Adrenal gland (tissue), 12 donors: ENCODE results near the gene CELA3B. TPM values are rescaled to one million over a fixed set of nuclear protein-coding genes. Genes with fewer than 3 reads are reported as not detected.

ENCODE experiments used
- DNase-seq, 7 donors: peaks; one replicate each; pipeline ENCODE4 v3.0.0-alpha.2; 2019 to 2020
- H3K27ac ChIP-seq, 5 donors: fragments of 200-600 bp; sonication (generic) in 4 of 5; 1 replicate in 3 of 5; 2 replicates in 2 of 5; pipeline versions ENCODE4 v1.5.1 to v1.8.0; 2016 to 2020; ENCODE audit warnings: mild to moderate bottlenecking in 1 of 5
- H3K27me3 ChIP-seq: fragments of 200-600 bp; 2 replicates; pipeline ENCODE4 v1.8.0; 2021
- H3K36me3 ChIP-seq, 2 donors: fragments of 200-600 bp; replicated peaks in 1 of 2; 1 replicate in 1 of 2; 2 replicates in 1 of 2; pipeline versions ENCODE4 v1.5.1 to v1.8.0; 2018 to 2022
- H3K4me1 ChIP-seq, 2 donors: fragments of 200-600 bp; replicated peaks in 1 of 2; 1 replicate in 1 of 2; 2 replicates in 1 of 2; pipeline versions ENCODE4 v1.5.1 to v1.8.0; 2018 to 2021
- H3K4me3 ChIP-seq, 4 donors: fragments of 200-600 bp; sonication (generic) in 3 of 4; one replicate each; pipeline ENCODE4 v1.5.1; 2016 to 2018
- H3K9me3 ChIP-seq, 3 donors: fragments of 200-600 bp; sonication (generic) in 1 of 3; replicated peaks in 1 of 3; 1 replicate in 2 of 3; 2 replicates in 1 of 3; pipeline versions ENCODE4 v1.5.1 to v1.8.0; 2016 to 2021
- POLR2A ChIP-seq, 2 donors: fragments of 450-650 bp; IDR thresholded peaks; one replicate each; pipeline ENCODE4 v1.6.1; 2017; ENCODE audit warnings: antibody characterized with exemption in 2 of 2, mild to moderate bottlenecking in 2 of 2, moderate library complexity in 1 of 2
- WGBS, 4 donors: extraction: QIAGEN DNeasy Blood & Tissue Kit in 2 of 4; methylation state at CpG; one replicate each; pipeline versions ENCODE4 v1.1.5 to v1.1.7; 2013 to 2017; 5-methylcytosine and 5-hydroxymethylcytosine counted together
- intact Hi-C, 2 donors: fragments of 100-400 bp; cut with DNase I; formaldehyde crosslinking; loops; one replicate each; pipeline versions ENCODE4 v1.14.1 to v1.15.0; 2022 to 2023
- polyA plus RNA-seq, 3 donors: library from polyadenylated mRNA; stranded (reverse); fragments of 200-250 nt in 2 of 3; fragments of 350-450 nt in 1 of 3; fragmentation: Illumina TruSeq in 1 of 3; extraction: RNeasy Lipid Tissue Mini Kit (QIAGEN cat#74804) in 1 of 3; gene quantifications; one replicate each; pipeline ENCODE4 v1.2.3, GENCODE V29; 2013 to 2014
- total RNA-seq, 9 donors: library from RNA; depleted of rRNA in 4 of 9; stranded (reverse); fragments of >200 nt in 4 of 9; fragments of 120-200 nt in 1 of 9; fragmentation: NEBNext Ultra II Directional in 1 of 9; extraction: Animal tissue kit (Norgen Biotek cat#: 25700) in 1 of 9; gene quantifications; one replicate each; pipeline versions ENCODE4 v1.1.0 to v1.2.4, GENCODE V29; 2013 to 2023
- TF ChIP-seq, protein P1 (sequence below), 6 experiments: fragments of 450-650 bp in 4 of 6; fragments of 200-600 bp in 2 of 6; sonication (generic) in 1 of 6; IDR thresholded peaks; 1 replicate in 5 of 6; 2 replicates in 1 of 6; pipeline versions ENCODE4 v1.5.1 to v1.8.0; 2016 to 2021; ENCODE audit warnings: antibody characterized with exemption in 6 of 6, mild to moderate bottlenecking in 2 of 6, moderate library complexity in 1 of 6
- donor health status: healthy with polysubstance abuse.
- donor health status: Bipolar disorder and iron deficiency.
- donor health status: DM: yes; HTN: yes; CAD: no.
- donor health status: DM: no; HTN: no; CAD: no.
- donor health status: DM: no; HTN: no; CAD: no.
- donor health status: DM: yes; HTN: yes; CAD: no.

The CELA3B gene
- total and polyA plus RNA-seq, 12 donors: 0.80 to 7.0 (median 0.84) TPM; not detected in 7

DNA sequence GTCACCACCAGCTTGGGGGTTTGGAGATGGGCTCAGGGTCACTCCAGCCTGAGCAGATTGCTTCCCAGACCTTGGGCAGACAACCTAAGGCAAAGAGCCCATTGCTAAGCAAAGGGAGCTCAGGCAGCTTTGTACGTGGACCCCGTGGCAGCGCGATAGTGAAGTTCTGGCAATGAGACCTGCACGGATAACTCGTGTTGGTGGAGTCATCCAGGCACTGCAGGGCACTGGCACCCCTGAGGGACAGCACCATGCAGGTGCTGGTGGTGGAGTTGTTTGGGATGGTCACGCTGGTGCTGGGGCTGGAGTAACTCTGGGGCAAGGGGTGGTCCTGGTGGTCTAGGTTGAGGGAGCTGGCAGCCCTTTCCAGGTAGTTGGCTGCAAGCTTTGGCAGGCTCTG lies 26.1 kb upstream of the CELA3B start:
- no peaks in the 10 kb centered on the region for H3K9me3 ChIP-seq
- H3K4me1 ChIP-seq: peaks cover 0 to 4% of the 10 kb centered on the region in 2 donors
- DNase-seq: no peak
- intact Hi-C loops: loop anchor here in 1 of 2 donors (10.0 kb wide), 1 partner anchor 156 kb away; no protein-coding TSS in a partner anchor
- H3K4me3 ChIP-seq: no peak overlapping the region
- no peaks in the 10 kb centered on the region for H3K36me3 ChIP-seq
- TF ChIP-seq POLR2A (IDR thresholded peaks at IDR 0.05): no peak
- no peak overlapping the region for H3K27ac ChIP-seq
- H3K27me3 ChIP-seq: no peaks in the 10 kb centered on the region
- WGBS, 4 donors: 89 to 100% (median 91%) methylated on average over 1 to 7 of the region's 7 CpGs

DNA sequence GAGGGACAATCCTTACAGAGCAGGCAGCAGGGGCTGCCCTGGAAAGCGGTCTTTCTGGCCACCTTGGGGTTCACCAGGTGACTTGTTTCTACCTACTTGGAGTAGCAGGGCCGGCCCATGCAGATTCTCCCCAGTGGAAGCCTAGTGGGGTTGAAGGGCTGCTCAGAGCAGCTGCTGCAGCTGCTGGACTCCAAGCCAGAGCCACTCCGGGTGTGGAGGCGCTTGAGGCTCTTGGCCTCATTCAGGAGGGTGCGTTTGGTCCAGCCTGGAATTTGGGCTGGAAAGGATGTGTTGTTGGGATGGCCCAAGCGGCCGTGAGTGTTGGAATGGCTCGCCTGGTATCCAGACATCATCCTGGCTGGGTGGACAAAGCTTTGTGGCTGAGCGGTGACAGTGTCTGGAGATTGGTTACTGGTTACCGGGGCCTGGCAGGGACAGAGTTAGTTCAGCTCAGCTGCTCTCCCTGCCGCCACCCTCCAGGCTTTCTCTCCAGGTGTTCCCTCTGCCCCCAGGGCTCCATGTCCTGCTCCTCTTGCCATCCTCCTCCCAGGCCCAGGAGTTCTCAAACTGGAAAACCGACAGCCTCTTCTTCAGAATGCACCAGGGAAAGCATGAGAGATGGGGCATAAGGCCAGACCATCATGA lies 25.5 kb upstream of the CELA3B start:
- no peak overlapping the region for H3K27ac ChIP-seq
- H3K27me3 ChIP-seq: no peaks in the 10 kb centered on the region
- H3K4me3 ChIP-seq: no peak overlapping the region
- intact Hi-C loops: loop anchor here in 1 of 2 donors (10.0 kb wide), 1 partner anchor 157 kb away; no protein-coding TSS in a partner anchor
- no peaks in the 10 kb centered on the region for H3K9me3 ChIP-seq
- TF ChIP-seq, protein P1, sequence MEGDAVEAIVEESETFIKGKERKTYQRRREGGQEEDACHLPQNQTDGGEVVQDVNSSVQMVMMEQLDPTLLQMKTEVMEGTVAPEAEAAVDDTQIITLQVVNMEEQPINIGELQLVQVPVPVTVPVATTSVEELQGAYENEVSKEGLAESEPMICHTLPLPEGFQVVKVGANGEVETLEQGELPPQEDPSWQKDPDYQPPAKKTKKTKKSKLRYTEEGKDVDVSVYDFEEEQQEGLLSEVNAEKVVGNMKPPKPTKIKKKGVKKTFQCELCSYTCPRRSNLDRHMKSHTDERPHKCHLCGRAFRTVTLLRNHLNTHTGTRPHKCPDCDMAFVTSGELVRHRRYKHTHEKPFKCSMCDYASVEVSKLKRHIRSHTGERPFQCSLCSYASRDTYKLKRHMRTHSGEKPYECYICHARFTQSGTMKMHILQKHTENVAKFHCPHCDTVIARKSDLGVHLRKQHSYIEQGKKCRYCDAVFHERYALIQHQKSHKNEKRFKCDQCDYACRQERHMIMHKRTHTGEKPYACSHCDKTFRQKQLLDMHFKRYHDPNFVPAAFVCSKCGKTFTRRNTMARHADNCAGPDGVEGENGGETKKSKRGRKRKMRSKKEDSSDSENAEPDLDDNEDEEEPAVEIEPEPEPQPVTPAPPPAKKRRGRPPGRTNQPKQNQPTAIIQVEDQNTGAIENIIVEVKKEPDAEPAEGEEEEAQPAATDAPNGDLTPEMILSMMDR (IDR thresholded peaks at IDR 0.05): no peak
- TF ChIP-seq POLR2A (IDR thresholded peaks at IDR 0.05): no peak
- peaks cover under 1 to 8% of the 10 kb centered on the region in 2 donors for H3K4me1 ChIP-seq
- no peak for DNase-seq
- H3K36me3 ChIP-seq: no peaks in the 10 kb centered on the region
- WGBS, 4 donors: 87 to 90% (median 87%) methylated on average over 9 to 12 of the region's 12 CpGs

DNA sequence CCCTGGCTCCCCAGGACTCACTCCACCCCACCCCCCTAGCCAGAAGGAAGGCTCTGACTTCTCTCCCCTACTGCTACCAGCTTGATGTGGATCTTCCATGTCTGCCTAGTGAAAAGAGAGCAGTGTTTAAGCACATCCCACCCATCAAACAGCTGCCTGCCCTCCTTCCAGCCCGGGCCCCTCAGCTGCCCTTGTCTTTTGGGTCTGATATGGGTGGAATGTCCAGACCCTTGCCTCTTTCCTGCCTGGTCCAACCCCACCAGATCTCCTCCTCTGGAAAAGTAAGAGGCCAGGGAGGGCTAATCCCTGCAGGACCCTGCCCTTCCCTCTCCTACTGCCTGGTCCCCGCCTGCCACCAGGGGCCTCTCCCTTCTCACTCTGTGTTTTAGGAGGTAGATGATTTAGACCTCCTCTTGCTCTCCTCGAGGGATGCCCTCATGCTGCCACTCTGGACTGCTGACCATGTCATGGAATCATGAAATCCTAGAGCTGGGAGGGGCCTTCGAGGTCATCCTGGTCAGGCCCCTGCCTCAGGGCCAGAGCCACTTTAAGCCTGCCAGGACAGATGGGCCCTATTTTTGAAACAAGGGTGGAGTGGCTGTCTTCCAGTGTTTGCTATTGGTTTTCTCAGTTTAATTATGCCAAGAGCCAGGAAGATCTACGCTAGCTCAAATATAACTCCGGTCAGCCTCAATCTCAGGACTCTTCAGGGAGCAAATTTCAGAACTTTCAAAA lies 23.9 kb upstream of the CELA3B start:
- no peak for DNase-seq
- peaks cover 9 to 15% of the 10 kb centered on the region in 2 donors for H3K4me1 ChIP-seq
- 83 to 90% (median 87%) methylated on average over 6 of the region's 6 CpGs for WGBS, 4 donors

DNA sequence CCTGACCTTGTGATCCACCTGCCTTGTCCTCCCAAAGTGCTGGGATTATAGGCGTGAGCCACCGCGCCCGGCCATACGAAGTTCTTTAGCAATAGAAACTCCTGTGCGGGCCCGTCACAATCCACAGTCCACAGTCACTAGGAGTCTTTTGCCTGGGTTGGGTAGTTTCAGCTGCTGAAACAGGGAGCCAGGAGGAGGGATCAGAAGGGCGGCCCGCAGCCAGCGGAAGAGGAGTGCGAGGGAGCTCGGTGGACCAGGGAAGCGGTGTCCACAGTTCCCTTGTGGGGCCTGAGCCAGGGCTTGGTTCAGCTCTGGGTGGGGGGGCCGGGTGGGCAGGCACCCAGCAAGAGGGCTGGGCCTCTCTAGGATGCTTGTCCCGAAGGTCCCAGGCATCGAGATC lies 21.8 kb upstream of the CELA3B start:
- TF ChIP-seq, protein P1 (IDR thresholded peaks at IDR 0.05): no peak
- TF ChIP-seq POLR2A (IDR thresholded peaks at IDR 0.05): no peak
- H3K4me3 ChIP-seq: no peak overlapping the region
- peaks cover 9 to 15% of the 10 kb centered on the region in 2 donors for H3K4me1 ChIP-seq
- peak overlapping the region in 2 of 5 donors; percentile 34 to 40 for H3K27ac ChIP-seq
- DNase-seq: no peak
- H3K27me3 ChIP-seq: no peaks in the 10 kb centered on the region
- intact Hi-C loops: loop anchor here in 1 of 2 donors (10.0 kb wide), 1 partner anchor 160 kb away; no protein-coding TSS in a partner anchor
- H3K9me3 ChIP-seq: no peaks in the 10 kb centered on the region
- H3K36me3 ChIP-seq: no peaks in the 10 kb centered on the region
- WGBS, 4 donors: 73 to 82% (median 79%) methylated on average over 13 to 16 of the region's 16 CpGs

More for the DNA sequence above, 23.9 kb upstream of the CELA3B start:
- no peaks in the 10 kb centered on the region for H3K36me3 ChIP-seq
- TF ChIP-seq, protein P1 (IDR thresholded peaks at IDR 0.05): no peak
- no peak for TF ChIP-seq POLR2A (IDR thresholded peaks at IDR 0.05)
- intact Hi-C loops: loop anchor here in 1 of 2 donors (10.0 kb wide), 1 partner anchor 158 kb away; no protein-coding TSS in a partner anchor
- H3K4me3 ChIP-seq: no peak overlapping the region
- no peaks in the 10 kb centered on the region for H3K9me3 ChIP-seq
- no peak overlapping the region for H3K27ac ChIP-seq
- no peaks in the 10 kb centered on the region for H3K27me3 ChIP-seq
